HG03558 (cell line): ENCODE measurements around the gene ARHGAP30.
"Not testable (repeated sequence)": the region's sequence is repeated elsewhere in the genome, so short reads cannot be mapped to it uniquely, and the experiment has no call there.

ENCODE experiments used
- ATAC-seq: cut with Tn5 transposase; IDR thresholded peaks from one replicate; pipeline ENCODE4 v1.9.1; 2021; ENCODE audit warnings: moderate number of reproducible peaks; ENCODE audit not compliant: unreplicated experiment; ENCODE audit errors: extremely low read depth

Gene ARHGAP30

DNA sequence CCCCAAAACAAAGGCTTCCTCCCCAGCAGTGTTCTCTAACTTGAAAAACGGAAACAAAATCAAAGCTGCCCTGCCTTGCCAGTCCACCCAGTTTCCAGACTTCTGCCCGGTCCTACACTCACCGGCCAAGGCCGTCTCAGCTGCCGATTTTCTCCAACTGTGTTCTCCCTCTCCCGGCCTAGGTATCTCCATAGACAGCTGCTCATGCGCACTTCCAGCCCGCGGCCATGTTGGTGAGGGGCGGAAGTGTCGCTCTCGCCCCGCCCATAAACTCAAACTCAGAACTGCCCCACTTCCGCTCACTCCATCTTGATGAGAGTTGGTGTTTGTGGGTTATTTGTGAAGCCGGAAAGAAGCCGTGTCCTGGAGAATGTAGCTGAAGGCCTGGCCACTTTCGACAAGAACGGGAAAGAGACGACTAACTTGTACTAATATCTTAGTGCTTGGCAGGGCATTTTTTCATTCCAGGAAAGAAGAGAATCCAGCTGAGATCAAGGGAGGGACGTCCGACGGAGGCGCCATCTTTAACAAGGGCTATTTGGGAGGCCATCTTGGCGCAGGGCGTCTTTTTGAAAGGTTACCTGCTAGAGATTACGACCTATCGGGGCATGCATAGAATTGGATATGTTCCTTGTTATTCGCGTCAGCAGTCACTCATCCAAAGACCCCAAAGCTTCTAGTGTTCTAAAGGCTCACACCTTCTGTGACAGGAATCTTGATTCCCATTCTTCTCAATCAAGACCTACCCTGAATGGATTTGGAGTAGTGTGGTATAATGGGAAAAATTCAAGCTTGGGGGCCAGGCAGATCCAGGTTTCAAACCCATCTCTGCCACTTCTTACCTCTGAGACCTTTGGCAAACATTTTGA is 23.7 kb downstream of the ARHGAP30 start, which contains the start of gene USF1:
Gene USF1, minus strand, starts transcription at position 242 of the 869 bp plus-strand sequence. CDS start 2,702 bp downstream, outside the sequence.
- peak; percentile 36 for ATAC-seq

DNA sequence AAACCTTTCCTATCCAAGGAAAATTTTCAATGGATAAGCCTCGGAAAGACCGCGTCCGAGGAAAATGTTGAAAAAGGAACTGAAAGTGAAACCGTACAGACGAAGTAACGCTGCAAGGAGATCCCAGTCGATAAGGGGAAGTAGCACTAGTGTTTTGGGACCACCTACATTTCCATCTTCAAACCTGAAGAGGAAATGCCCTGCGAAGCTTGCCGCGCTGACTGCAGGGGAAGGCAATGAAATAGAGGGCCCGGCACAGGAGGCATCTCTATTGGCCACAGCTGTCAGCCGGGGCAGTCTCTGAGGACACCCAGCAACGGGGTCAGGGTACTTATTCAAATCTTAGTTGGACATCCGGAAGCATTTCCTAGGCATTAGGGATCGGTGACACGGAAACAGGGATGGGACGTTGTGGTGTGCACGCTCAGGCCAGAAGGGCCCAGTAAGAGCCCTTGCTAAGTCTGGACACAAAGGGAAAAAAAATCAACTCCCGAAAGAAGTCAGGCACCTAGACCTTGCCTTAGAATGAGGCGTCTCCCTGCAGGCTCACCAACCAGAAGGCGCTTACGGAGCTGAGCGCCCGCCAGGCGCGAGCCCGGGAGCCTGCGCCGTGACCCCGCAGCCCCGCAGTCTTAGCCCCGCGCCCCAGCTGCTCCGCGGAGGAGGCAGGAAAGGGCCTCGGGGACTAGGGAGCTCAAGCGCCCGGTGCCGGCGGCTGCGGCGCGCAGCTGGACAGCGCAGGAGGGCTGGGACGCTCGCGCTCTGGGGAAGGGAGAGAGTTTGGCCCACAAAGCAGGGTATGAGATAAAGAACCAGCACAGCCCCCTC is 24.6 kb downstream of the ARHGAP30 start:
- ATAC-seq, result peak; percentile 26

DNA sequence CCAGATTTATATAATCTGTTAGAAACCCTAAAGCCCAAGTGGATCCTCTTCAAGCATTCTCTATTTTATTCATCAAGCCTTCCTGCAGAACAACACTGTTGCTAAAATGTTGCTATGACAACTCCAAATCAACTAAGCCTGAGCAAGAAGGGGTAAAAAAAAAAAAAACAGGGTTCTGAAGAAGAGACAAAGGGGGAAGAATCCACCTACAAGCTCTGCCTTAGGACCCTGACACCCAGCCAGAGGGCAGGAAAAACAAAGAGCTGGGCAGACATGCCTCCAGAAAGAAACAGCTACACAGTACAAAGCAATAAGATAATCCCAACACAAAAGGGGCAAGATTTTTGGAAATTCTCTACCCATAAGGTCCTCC is 25.2 kb downstream of the ARHGAP30 start:
- ATAC-seq, result no peak

DNA sequence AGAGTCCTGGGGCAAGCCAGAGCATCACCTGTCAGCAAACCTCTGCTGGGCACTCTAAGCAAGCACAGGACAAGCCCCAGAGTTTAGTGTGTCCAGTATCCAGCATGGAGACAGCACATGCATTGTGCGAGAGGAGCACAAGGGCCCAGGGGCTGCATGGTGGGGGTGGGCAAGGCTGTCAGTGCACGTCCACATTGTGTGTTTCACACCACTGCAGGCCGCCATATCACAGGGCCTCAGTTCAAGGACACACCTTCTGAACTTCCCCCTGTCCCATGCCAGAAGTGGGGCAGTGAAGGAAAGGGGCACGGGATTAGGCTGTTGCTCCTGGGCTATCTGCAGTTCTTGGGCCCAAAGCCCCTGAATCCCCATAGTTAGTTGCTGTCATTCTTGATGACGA is 30.1 kb downstream of the ARHGAP30 start:
- no peak for ATAC-seq

DNA sequence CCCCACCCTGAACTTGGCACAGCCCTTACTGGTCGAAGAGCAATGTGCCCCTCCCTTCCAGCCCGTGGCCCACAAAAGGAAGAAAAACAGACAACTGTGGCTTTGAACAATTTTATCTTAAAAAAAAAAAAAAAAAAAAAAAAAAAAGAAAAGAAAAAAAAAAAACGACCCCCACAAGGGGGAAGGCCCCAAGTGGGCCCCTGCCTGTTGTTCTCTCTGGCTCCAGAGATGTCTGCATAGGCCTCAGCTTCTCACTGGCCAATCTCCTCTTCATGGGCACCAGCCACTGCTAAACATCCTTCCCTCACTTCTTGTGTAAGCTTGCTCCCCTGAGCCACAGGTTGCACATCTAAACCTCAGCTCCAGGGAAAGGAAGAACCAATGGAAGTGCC is 30.5 kb downstream of the ARHGAP30 start:
- no peak for ATAC-seq

DNA sequence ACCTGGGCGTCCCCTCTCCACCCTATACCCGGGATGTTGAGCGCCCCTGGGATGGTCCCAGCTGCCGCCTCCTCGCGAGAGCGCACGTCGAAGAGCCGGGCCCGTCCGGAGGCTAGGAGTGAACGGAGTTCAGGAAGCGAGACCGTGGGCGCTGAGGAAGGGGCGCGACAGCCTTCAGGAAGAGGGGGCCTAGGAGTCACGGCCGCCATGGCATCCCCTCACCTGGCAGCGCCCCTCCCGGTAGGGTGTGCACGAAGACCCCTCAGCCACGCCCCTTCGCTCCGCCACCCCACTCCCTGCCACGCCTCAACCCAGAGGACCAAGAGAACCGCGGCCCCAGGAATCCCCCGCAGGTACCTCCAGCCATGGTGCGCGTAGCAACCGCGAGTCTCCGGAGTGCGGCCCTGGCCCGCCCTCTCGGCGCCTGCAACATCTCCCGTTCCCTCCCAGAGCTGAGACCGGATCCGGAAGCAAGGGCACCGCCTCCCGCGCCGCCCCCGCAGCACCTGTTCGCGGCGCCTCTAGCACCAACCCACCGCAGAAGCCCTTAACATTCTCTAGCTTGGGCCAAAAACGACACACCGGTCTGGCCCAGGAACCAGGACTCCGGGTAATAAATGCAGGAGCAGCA is 31.1 kb downstream of the ARHGAP30 start, which contains the start of gene TSTD1:
Gene TSTD1, minus strand, starts transcription at position 442 of the 631 bp plus-strand sequence. Its CDS starts 75 bp downstream, at position 367.
- ATAC-seq, result no peak

DNA sequence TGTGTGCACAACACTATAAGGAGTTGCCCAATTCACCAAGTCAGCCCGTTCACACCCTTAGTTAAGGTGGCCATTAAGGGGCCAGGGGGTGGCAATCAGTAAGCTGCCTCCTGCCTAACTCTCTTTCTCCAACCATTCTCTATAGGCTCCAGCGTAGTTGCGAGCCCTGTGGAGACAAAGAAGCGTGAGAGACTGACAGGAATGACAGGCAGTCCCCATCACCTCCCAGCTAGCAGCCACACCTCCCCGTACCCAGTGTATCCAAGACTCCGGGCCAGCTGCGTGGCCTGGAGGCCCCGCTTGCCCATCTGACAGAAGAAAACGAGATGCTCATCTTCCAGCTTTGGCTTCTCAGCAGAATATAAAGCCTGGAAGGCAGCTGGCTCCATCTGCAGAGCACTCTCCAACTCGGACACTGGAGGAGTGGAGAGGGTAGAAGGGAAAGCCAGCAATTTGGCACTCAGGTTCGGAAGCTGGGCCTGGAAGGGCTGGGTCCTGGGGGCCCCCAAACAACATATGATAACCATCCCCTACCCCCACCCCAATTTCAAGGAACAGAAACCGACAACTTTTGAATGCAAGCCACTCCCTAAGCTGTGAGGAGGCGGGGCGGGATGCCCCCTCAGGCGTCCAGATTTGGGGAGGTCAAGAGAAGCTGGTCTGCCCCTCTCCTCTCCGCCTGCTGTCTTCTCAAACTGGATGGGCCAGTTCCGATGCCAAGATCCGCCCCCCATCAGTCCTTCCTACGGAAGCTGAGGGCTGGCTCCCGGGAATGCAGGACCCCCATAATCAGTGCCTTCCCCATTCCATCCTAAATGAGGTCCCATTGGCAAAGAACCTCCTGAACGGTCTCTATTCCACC is 31.8 kb downstream of the ARHGAP30 start:
- no peak for ATAC-seq

DNA sequence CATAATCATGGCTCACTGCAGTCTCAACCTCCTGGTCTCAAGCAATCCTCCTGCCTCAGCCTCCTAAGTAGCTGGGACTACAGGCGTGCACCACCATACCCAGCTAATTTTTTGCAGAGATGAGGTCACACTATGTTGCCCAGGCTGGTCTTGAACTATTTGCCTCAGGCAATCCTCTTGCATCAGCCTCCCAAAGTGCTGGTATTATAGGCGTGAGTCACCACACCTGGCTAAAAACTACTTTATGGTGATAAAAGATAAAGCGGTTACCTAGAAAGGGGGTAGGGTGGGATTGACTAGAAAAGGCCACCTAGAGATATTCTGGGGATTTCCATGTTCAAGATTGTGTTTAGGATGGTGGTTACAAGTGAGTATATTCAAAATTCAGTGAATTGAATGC is 35.9 kb downstream of the ARHGAP30 start:
- ATAC-seq, result no peak

DNA sequence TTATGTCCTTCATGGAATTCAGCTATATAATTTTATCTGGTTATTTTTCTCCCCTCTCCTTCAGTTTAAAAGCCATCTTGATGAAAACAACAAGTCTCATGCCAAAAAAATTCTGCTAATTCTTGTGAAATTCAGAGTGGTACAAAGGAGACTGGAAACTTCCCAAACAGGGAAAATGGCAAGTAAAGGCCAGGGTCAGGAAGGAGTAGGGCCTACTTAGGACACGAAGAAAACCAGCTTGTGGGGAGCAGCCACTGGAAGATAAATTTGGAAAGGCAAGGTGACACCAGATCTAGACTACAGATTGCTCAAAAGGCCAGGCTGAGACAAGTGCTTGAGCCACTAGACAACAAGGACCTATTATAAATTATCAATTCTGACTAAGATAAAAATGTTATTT is 37.3 kb downstream of the ARHGAP30 start:
- ATAC-seq, result no peak

DNA sequence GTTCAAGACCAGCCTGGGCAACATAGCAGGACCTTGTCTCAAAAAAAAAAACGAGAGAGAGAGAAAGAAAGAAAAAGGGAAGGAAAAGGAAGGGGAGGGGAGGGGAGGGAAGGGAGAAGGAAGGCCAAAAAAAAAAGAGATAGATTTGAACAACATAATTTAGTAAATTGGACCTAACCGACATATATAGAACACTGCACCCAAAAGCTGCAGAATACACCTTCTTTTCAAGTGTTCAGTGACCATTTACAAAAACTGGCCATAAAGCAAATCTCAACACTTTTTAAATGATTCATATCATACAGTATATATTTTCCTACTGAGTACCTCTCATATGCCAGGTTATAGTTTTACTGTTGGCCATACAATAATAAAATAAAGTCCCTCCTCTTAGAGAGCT is 37.8 kb downstream of the ARHGAP30 start:
- ATAC-seq, result no peak

DNA sequence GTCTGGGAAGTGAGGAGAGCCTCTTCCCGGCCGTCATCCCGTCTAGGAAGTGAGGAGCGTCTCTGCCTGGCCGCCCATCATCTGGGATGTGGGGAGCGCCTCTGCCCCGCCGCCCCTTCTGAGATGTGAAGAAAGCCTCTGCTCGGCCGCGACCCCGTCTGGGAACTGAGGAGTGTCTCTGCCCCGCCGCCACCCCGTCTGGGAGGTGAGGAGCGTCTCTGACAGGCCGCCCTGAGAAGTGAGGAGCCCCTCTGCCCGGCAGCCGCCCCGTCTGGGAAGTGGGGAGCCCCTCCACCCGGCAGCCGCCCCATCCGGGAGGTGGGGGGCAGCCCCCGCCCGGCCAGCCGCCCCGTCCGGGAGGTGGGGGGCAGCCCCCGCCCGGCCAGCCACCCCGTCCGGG is 40.2 kb downstream of the ARHGAP30 start:
- ATAC-seq, result not testable (repeated sequence)

DNA sequence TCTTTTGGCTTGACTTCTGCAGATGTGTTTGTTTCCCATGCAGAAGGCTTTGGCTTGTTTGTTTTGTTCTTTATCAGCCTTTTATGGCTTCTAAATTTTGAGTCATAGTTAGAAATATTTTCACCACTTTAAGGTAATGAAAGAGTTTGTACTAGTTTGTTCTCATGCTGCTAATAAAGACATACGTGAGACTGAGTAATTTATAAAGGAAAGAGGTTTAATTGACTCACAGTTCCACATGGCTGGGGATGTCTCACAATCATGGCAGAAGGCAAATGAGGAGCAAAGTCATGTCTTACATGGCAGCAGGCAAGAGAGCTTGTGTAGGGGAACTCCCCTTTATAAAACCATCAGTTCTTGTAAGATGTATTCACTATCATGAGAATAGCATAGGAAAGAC is 42.7 kb downstream of the ARHGAP30 start:
- not testable (repeated sequence) for ATAC-seq

DNA sequence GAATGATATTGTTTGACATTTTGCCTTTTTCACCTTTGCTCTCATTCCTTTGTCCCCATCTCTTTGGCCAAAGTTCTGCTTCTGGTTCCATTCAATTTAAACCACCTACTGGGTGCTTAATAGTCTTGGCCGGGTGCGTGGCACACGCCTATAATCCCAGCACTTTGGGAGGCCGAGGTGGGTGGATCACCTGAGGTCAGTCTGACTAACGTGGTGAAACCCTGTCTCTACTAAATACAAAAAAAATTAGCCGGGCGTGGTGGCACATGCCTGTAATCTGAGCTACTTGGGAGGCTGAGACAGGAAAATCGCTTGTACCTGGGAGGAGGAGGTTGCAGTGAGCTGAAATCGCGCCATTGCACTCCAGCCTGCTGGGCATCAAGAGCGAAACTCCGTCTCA is 47.3 kb downstream of the ARHGAP30 start:
- not testable (repeated sequence) for ATAC-seq

DNA sequence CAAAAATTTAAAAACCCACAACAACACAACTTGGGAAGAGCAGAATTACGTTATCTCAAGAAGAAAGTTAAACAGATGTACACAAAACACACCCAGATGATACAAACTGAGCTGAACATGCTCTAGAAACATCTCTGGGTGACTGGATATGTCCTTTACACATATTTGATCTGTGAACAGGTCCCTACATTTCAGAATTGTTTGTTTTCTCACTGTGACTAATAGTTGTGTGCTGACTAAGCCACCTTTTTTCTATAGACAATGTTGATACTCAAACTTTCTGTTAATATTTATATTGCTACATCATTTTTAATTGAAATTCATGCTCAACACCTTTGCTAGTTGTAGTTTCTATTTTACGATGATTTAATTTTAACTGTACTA is 47.7 kb downstream of the ARHGAP30 start:
- ATAC-seq, result no peak

DNA sequence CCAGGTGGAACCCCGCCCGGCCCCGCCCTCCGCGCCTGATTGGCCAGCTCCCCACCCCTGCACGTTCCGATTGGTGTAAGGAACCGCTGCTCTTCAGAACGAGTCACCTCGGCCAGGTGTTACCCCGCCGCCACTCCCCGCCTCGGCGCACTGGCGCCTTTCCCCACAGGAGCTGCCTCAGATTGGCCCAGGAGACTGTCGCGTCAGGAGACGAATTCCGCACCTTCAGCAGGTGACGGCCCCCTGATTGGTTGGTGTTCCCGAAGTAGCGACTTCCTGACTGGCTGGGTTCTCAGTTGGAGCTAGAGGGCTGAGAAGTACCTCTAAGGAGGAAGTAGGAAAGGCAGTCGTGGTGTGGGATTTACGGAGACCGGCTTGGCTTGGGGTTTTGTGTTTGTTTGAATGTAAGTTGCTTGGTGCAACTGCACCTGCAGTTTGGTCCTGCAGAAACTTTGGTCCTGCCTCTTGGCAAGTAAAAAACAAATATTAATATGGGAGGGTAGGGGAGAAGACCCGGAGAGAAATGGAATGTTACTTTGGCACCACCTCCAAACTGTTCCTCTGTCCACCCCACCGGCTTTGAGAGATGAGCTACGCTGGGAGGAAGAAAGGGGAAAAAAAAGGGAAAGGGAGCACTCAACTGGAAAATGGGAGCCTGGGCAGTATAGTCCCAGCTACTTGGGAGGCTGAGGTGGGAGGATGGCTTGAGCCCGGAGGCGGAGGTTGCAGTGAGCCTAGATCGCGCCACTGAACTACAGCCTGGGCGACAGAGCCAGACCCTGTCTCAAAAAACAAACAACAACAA is 48.3 kb downstream of the ARHGAP30 start:
- peak; percentile 57 for ATAC-seq

DNA sequence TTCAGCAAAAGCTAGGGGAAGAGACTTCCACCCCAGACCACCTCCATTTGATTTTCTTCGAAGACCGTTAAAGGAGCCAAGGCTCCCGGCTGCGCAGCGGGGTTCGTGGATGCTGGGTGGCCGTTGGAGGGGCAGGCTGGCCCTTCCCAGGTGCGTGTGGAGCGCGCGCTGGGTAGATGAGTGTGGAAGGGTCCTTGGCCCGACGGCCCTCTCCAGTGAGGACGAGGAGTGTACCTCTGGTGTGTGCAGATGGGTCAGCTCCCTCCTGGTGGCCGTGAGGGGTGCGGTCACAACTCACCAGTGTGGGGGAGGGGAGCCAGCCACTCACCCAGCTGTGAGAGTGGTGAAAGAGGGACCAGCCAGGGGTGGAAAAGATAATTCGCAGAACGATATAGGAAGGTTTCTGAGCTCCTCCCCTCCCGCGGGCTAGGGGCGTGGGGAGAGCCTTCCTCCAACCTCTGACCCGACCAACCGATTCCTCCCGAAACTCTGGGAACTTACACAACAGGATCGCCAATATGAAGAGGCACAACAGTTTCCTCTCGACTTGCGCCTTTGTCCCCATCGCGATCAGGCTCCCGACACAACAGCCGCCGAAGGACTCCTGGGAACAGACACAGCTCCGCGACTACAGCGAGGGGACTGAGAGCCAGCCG is 49.1 kb downstream of the ARHGAP30 start, which contains the start of gene F11R:
Gene F11R, minus strand, starts transcription at position 644 of the 656 bp plus-strand sequence. Its CDS starts 79 bp downstream, at position 565.
- ATAC-seq, result no peak

DNA sequence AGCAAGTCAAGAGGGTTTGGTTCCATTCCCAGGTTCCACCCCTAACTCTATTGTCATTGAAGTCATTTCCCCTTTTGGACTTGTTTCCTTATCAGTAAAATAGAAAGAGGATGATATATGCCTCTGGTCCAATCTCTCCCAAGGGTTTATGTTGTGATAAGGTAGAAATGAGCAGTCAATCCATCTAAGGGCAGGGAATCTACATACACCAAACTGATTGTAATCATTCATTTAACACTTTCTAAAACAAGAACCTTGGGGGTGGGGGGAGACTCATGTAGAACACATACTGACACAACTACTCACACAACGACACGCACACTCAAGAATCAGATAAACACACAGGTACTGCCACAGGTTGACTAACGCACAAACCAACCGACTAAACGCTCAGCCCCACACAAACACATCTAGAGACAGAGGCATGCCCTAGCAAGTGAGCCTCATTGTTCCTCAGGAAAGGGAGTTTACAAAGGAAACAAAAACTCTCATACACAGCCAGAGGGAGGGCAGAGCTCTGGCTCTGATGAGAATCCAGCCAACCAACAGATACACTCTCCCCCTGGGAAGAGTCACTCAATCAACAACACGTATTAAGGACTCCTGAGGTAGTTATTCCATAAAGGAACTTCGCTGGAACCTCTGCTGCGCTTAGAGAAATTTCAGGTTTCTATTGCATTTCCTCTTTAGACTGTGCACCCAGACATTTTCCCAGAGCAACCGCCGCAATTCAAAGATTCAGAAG is 49.8 kb downstream of the ARHGAP30 start:
- no peak for ATAC-seq
